Astrocyte (in vitro differentiated cells and primary cell): Measurements from ENCODE around the gene SYAP1.

Source experiments
- CTCF ChIP-seq: IDR thresholded peaks from 2 replicates; pipeline ENCODE4 v1.5.1; 2011; ENCODE audit warnings: low read depth, mild to moderate bottlenecking, inconsistent platforms, low read length, moderate library complexity; ENCODE audit not compliant: insufficient read depth
- EZH2 ChIP-seq: IDR thresholded peaks from 2 replicates; pipeline ENCODE4 v1.6.1; 2012; ENCODE audit warnings: mild to moderate bottlenecking, low read length, inconsistent platforms; ENCODE audit not compliant: insufficient read depth

GRCh38 chrX:16711219-16711811 is 8.1 kb upstream of the SYAP1 start:
- TF ChIP-seq EZH2, result no peak
- no peak for TF ChIP-seq CTCF
